AG04449 (cell line): Measurements from ENCODE around the gene TNFSF8.

ENCODE experiments used
- CTCF ChIA-PET: fragments of 350-600 bp; formaldehyde crosslinking; extraction: SDS; loops from one replicate; lab custom pipeline; 2021; ENCODE audit warnings: antibody characterized with exemption; lab: Yijun Ruan, JAX
- POLR2A ChIA-PET: fragments of 400-600, 350-600 bp; formaldehyde crosslinking; extraction: SDS; loops from one replicate; lab custom pipeline; 2020; ENCODE audit warnings: antibody characterized with exemption, inconsistent platforms; lab: Yijun Ruan, JAX
- DNase-seq: peaks from one replicate; pipeline ENCODE4 v3.0.0-alpha.2; 2010; ENCODE audit warnings: low read depth, low spot score
- H3K4me3 ChIP-seq: 2 replicates; pipeline ENCODE4 v1.5.1; 2011; ENCODE audit warnings: low read depth, mild to moderate bottlenecking, control low read depth, low read length
- CTCF ChIP-seq: IDR thresholded peaks from one replicate; pipeline ENCODE4 v1.5.1; 2011; ENCODE audit warnings: mild to moderate bottlenecking, moderate library complexity, low read length, control low read depth, inconsistent platforms; ENCODE audit not compliant: insufficient read depth; ENCODE audit errors: missing control alignments

TNFSF8 gene

GRCh38 chr9:114851306-114851705 is 79.1 kb downstream of the TNFSF8 start:
- ChIA-PET POLR2A (no interaction called here), CTCF (no interaction called here)
- TF ChIP-seq CTCF = no peak
- DNase-seq = no peak
- no peak overlapping the region for H3K4me3 ChIP-seq
